ENCODE measurements around the gene AP2A2.

The AP2A2 gene

DNA sequence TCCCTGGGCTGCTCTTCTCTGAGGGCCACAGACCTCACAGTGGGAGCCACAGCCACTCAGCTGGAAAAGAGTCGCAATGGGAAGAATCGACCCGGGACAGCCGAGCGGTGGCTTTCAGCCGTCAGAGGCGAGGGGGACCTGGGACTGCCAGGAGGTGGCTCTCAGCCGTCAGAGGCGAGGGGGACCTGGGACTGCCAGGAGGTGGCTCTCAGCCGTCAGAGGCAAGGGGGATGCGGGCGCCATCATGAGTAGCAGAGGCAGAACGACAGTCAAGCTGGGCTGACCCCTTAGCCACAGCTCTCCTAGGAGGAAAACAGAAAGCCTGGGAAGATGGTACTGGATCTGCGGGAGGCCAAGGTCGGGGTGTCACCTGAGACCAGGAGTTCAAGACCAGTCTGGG is 134.1 kb downstream of the AP2A2 start:
- no peak for DNase-seq (ENCODE audit: low spot score)

DNA sequence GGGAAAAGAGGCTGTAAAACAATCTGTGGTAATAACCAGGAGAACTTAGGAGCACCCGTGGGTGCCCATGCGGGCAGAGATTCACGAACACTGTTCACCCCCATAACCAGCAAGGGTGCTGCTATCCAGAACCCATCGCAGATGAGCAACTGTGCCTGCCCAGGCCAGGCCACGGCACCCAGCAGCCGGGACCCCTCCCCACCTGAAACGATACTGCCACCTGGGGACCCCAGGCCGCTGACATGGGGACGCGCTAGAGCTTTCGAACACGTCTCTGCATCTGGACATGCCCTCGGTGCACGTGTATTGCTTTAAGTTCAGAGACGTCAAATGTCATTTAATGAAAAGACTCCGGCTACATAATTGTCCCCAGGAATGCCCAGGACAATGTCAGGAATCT is 134.7 kb downstream of the AP2A2 start:
- no peak for DNase-seq (ENCODE audit: low spot score)

DNA sequence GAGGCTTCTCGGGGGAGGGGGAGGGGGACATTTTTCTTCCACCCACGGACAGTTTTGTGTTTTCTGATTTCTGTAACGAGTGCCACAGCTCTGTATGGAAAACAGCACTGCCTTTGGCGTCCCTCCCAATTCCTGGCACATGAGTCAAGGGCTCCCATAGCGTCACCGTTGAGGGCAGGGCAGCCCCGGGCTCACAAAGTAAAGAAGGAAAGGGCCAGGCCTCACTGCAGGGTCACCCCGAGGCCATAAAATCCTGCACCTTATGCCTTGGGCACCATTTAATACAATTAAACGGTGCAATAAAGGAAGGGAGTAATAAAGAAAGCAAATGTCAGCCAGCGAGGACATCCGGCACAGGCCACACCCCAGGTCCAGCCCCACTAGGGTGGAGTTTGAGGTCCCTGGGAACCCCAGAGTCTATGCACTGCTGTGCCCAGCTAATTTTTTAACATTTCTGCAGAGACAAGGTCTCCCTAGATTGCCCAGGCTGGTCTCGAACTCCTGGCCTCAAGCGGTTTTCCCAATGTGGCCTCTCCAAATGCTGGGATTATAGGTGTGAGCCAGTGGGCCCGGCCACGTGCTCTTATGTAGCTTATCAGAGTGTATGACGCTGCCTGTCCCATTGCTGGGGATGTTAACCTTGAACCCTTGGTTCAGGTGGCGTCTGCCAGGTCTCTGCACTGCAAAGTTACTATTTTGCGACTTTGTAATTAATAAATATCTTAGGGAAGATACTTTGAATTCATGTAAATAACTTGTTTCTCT is 135.4 kb downstream of the AP2A2 start:
- DNase-seq (ENCODE audit: low spot score) = peak; percentile 94
